Gastroesophageal sphincter (tissue), 4 donors: ENCODE measurements around the gene AMACR. TPM values are rescaled to one million over a fixed set of nuclear protein-coding genes. Genes with fewer than 3 reads are reported as not detected.

Source experiments
- ATAC-seq: fragments of 150-250 bp; one replicate; pipeline ENCODE4 v1.9.1; 2016; ENCODE audit warnings: mild to moderate bottlenecking, moderate library complexity
- H3K27ac ChIP-seq, 4 donors: fragments of 200-600 bp; sonication (generic) in 3 of 4; 1 replicate in 3 of 4; 2 replicates in 1 of 4; pipeline ENCODE4 v1.5.1; 2016 to 2019
- H3K27me3 ChIP-seq: fragments of 200-600 bp; sonication (generic); one replicate; pipeline ENCODE4 v1.5.1; 2019
- H3K36me3 ChIP-seq, 2 donors: fragments of 200-600 bp; sonication (generic); one replicate each; pipeline ENCODE4 v1.5.1; 2019; ENCODE audit warnings: control low read depth in 1 of 2
- H3K4me1 ChIP-seq, 3 donors: fragments of 200-600 bp; sonication (generic); 1 replicate in 2 of 3; 2 replicates in 1 of 3; pipeline ENCODE4 v1.5.1; 2016 to 2019; ENCODE audit warnings: control low read depth in 2 of 3
- H3K4me3 ChIP-seq, 2 donors: fragments of 200-600 bp; sonication (generic); one replicate each; pipeline ENCODE4 v1.5.1; 2019; ENCODE audit warnings: mild to moderate bottlenecking in 1 of 2, moderate library complexity in 1 of 2
- H3K9me3 ChIP-seq, 3 donors: fragments of 200-600 bp; sonication (generic); one replicate each; pipeline ENCODE4 v1.5.1; 2017 to 2019; ENCODE audit warnings: control low read depth in 2 of 3
- EP300 ChIP-seq: sonication (generic); formaldehyde crosslinking; IDR thresholded peaks from one replicate; pipeline ENCODE4 v1.6.1; 2017; ENCODE audit warnings: antibody characterized with exemption, mild to moderate bottlenecking
- POLR2A ChIP-seq, 2 donors: fragments of 450-650 bp; IDR thresholded peaks; one replicate each; pipeline ENCODE4 v1.6.1; 2017; ENCODE audit warnings: antibody characterized with exemption in 2 of 2, mild to moderate bottlenecking in 2 of 2, moderate library complexity in 1 of 2
- POLR2AphosphoS5 ChIP-seq: sonication (generic); formaldehyde crosslinking; IDR thresholded peaks from one replicate; pipeline ENCODE4 v1.6.1; 2017; ENCODE audit warnings: antibody characterized with exemption
- WGBS, 2 donors: methylation state at CpG; one replicate each; pipeline ENCODE4 v1.1.5; 2018; ENCODE audit warnings: low coverage in 1 of 2; 5-methylcytosine and 5-hydroxymethylcytosine counted together
- total RNA-seq, 4 donors: library from RNA; depleted of rRNA; stranded (reverse); fragments of >200 nt; gene quantifications; one replicate each; pipeline ENCODE4 v1.1.0, GENCODE V29; 2016
- TF ChIP-seq, protein P1 (sequence below), 4 experiments: fragments of 200-600 bp in 2 of 4; fragments of 450-650 bp in 2 of 4; sonication (generic) in 1 of 4; IDR thresholded peaks; one replicate each; pipeline ENCODE4 v1.5.1; 2017 to 2019; ENCODE audit warnings: antibody characterized with exemption in 4 of 4, mild to moderate bottlenecking in 2 of 4, moderate library complexity in 2 of 4

Gene AMACR
- total RNA-seq, 4 donors from 2014 or later: 11.4 to 24.1 (median 16.3) TPM

DNA sequence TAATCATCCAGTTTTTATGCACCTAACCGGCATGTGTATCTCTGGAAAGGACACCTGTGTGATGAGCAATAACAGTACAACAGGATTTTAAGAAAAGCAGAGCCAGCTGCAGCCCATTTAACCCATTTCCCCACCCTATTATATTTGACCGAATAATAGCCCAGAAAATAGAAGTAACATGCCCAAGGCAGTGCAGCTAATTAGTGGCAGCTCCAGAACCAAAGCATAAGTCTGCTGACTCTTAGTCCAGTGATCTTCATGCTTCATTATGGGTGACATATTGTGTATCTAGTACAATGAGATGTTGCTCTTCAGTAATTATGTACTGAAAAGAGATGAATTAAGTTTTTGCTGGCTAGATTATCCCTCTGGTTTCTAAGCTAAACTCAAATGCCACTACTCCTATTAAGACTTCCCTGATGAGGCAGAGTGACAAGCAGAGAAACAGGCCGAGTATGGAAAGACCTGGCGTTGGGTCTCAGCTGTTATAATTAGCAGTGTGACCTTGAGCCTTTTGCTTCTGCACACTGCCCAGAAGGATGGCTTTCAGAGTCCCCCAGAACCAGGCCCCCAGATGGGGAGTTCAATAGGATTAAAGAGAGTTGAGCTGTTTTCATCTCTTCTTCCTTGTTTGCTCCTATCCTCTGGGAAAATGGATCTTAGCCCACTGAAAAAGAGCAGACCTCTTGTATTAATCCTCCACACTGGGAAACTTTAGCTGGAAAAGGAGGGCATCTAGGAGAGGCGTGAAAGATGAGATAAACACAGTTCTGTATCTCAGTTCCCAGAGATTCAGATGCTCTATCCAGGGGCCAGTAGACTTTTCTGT lies 45.9 kb upstream of the AMACR start:
- WGBS, 2 donors: 51 to 83% methylated on average over 2 to 4 of the region's 5 CpGs
- ATAC-seq: no peak
- Histone ChIP-seq H3K27me3 (no peaks in the 10 kb centered on the region), H3K4me1 (peaks cover 0 to 5% (median 0%) of the 10 kb centered on the region in 3 donors), H3K27ac (peak overlapping the region in 2 of 4 donors; percentile 6 to 11), H3K4me3 (no peak overlapping the region), H3K36me3 (peaks cover 0 to 22% of the 10 kb centered on the region in 2 donors), H3K9me3 (no peaks in the 10 kb centered on the region)
- TF ChIP-seq, protein P1, sequence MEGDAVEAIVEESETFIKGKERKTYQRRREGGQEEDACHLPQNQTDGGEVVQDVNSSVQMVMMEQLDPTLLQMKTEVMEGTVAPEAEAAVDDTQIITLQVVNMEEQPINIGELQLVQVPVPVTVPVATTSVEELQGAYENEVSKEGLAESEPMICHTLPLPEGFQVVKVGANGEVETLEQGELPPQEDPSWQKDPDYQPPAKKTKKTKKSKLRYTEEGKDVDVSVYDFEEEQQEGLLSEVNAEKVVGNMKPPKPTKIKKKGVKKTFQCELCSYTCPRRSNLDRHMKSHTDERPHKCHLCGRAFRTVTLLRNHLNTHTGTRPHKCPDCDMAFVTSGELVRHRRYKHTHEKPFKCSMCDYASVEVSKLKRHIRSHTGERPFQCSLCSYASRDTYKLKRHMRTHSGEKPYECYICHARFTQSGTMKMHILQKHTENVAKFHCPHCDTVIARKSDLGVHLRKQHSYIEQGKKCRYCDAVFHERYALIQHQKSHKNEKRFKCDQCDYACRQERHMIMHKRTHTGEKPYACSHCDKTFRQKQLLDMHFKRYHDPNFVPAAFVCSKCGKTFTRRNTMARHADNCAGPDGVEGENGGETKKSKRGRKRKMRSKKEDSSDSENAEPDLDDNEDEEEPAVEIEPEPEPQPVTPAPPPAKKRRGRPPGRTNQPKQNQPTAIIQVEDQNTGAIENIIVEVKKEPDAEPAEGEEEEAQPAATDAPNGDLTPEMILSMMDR (IDR thresholded peaks at IDR 0.05): no peak
- TF ChIP-seq EP300 (no peak), POLR2A (IDR thresholded peaks at IDR 0.05) (no peak), POLR2AphosphoS5 (no peak)

DNA sequence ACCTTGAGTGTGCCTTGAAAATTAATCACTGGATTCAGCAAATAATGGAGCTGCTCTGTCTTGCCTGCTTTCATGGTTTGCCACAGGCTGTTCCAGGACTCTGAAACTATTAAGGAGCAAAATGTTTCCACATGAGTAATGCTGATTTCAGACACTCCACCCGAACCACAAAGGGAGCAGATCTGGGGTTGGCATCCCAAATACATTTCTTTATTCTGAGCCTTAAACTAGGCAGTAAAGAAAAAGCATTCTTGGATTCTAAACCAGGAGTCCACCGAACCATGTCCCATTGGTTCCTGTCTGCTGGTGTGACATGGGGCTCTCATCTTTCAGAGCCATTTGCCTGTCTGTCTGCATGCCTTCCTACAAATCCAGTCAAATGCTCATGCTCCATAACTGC lies 45.3 kb upstream of the AMACR start:
- TF ChIP-seq, protein P1 (IDR thresholded peaks at IDR 0.05): no peak
- no peak for TF ChIP-seq EP300
- 0% methylated on average over 2 of the region's 2 CpGs for WGBS, 2 donors
- Histone ChIP-seq H3K27me3 (no peaks in the 10 kb centered on the region), H3K36me3 (peaks cover 0 to 19% of the 10 kb centered on the region in 2 donors), H3K9me3 (no peaks in the 10 kb centered on the region), H3K4me1 (peaks cover 0 to 5% (median 0%) of the 10 kb centered on the region in 3 donors), H3K4me3 (no peak overlapping the region), H3K27ac (peak overlapping the region in 2 of 4 donors; percentile 6 to 11)
- ATAC-seq: peak; percentile 39

DNA sequence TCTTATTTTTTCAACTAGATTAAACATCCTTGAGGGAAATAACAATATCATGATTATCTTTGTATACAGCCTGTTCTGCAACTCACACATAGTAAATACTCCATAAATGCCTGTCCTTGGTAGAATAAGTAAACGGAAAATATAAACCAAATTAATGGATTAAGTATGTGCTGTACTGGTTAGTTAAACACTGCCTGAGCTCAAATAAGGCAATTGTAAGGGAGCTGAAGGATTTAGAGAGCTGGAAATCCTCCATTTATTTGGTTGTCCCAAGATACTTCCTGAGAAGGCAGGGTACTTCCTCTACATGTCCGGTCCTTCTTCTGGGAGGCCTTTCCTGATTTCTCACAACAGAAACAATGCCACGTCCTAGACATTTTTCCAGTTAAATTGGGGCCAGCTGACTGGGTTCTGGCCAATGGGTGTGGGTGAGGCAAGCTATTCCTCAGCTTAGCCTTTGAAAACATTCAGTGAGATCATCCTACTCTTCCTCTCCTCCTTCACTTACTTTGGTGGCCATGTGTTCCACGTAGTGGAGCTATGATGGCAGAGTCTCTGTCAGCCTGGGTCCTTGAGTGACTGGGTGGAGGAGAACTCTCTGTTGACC lies 43.6 kb upstream of the AMACR start:
- Histone ChIP-seq H3K27ac (no peak overlapping the region), H3K27me3 (no peaks in the 10 kb centered on the region), H3K4me1 (peaks cover 0 to 5% (median 0%) of the 10 kb centered on the region in 3 donors), H3K9me3 (no peaks in the 10 kb centered on the region), H3K36me3 (peaks cover 0 to 15% of the 10 kb centered on the region in 2 donors), H3K4me3 (no peak overlapping the region)
- TF ChIP-seq, protein P1 (IDR thresholded peaks at IDR 0.05): no peak
- TF ChIP-seq POLR2AphosphoS5 (no peak), POLR2A (IDR thresholded peaks at IDR 0.05) (no peak), EP300 (no peak)
- ATAC-seq: no peak
- 77 to 95% methylated on average over 2 to 3 of the region's 4 CpGs for WGBS, 2 donors

DNA sequence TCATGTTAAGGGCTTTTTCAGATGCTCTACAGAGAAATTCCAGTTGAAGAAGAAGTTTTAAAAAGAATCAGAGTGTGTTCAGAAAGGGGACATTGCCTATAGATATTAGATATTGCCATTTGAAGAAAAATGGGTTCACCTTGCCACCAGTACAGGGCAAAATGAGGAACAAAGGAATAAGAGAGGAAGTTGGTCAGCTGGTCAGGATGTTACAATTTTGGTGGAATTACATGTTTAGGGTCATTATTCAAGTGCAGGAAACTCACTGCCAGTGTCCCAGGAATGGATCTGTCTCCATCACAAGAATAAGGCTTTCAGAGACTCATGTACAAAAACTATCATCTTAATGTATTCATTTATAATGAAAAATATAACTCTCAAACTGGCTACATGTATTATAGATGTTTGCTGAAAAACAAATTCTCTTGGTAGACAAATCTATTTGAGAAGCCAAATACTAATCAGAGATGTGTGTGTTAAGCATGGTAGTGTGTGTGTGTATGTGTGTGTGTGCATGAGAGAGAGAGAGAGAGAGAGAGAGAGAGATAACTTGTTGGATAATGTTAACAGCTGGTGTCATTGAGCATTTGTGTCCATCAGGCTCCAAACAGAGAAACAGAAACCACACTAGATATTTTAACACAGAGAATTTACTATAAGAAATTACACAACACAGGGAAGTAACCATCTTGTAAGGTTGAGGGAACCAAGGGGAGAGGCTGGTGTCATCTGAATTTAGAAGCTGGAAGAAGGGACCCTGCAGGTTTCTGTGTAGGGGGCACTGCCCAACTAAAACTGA lies 40.1 kb upstream of the AMACR start:
- no peaks in the 10 kb centered on the region for H3K9me3 ChIP-seq
- no peak overlapping the region for H3K4me3 ChIP-seq
- no peaks in the 10 kb centered on the region for H3K27me3 ChIP-seq
- peaks cover 7 to 32% (median 10%) of the 10 kb centered on the region in 3 donors for H3K4me1 ChIP-seq
- no peak for ATAC-seq
- no peak overlapping the region for H3K27ac ChIP-seq
- TF ChIP-seq POLR2A (IDR thresholded peaks at IDR 0.05): no peak
- no peak for TF ChIP-seq POLR2AphosphoS5
- TF ChIP-seq EP300: no peak
- TF ChIP-seq, protein P1 (IDR thresholded peaks at IDR 0.05): no peak
- peaks cover 0 to 15% of the 10 kb centered on the region in 2 donors for H3K36me3 ChIP-seq
